ENCODE results near the gene NDUFB6. TPM values are rescaled to one million over a fixed set of nuclear protein-coding genes. Genes with fewer than 3 reads are reported as not detected.
"Not testable (repeated sequence)": the region's sequence is repeated elsewhere in the genome, so short reads cannot be mapped to it uniquely, and the experiment has no call there.

NDUFB6 gene
- total and polyA plus RNA-seq, 7 donors = 59.6 to 90.8 (median 75.4) TPM

- Histone ChIP-seq H3K9me3 (no peaks in the 10 kb centered on the region), H3K36me3 (ENCODE audit: insufficient read depth in 1 of 2, low read depth in 1 of 2) (peaks cover 0 to 9% of the 10 kb centered on the region in 2 donors), H3K4me3 (peak within 1 kb of the TSS; percentile 87), H3K27me3 (ENCODE audit: insufficient read depth in 3 of 3, low read length in 2 of 3) (no peaks in the 10 kb centered on the region), H3K4me1 (peaks cover 23% of the 10 kb centered on the region), H3K27ac (peak within 1 kb of the TSS; percentile 95)
- intact Hi-C loops (cut with DNase I) = loop anchor here in 1 of 2 donors (2.0 kb wide), 1 partner anchor 18 kb away; no protein-coding TSS in a partner anchor
- peak; percentile 92 to 95 for DNase-seq
- ATAC-seq = peak; percentile 96 to 97 (median 96)
- no peak for TF ChIP-seq CTCF (IDR thresholded peaks at IDR 0.05)
- WGBS, 3 donors = 0% methylated on average over 46 of the region's 46 CpGs
These were observed 20.6 kb downstream of the NDUFB6 start, which contains the start of the genes SMIM27 and TOPORS for GRCh38 chr9:32552172-32552872. SMIM27 (plus strand) TSS chr9:32552327; CDS start chr9:32552435, 108 bp downstream. TOPORS (minus strand) TSS chr9:32552586; CDS start chr9:32552436, 150 bp downstream.

- no peak for TF ChIP-seq CTCF (IDR thresholded peaks at IDR 0.05)
- Histone ChIP-seq H3K36me3 (ENCODE audit: insufficient read depth in 1 of 2, low read depth in 1 of 2) (peaks cover 0 to 18% of the 10 kb centered on the region in 2 donors), H3K4me3 (peak overlapping the region; percentile 87), H3K9me3 (no peaks in the 10 kb centered on the region), H3K27ac (peak overlapping the region; percentile 95), H3K27me3 (ENCODE audit: insufficient read depth in 3 of 3, low read length in 2 of 3) (no peaks in the 10 kb centered on the region), H3K4me1 (peaks cover 23% of the 10 kb centered on the region)
- intact Hi-C loops (cut with DNase I) = loop anchor here in 1 of 2 donors (2.0 kb wide), 1 partner anchor 19 kb away; no protein-coding TSS in a partner anchor
- ATAC-seq (peak; percentile 11 to 40 (median 30)), DNase-seq (peak in 1 of 2 donors; percentile 18)
- WGBS, 3 donors = 0 to 1% (median 0%) methylated on average over 36 of the region's 36 CpGs
These were observed 21.5 kb downstream of the NDUFB6 start for GRCh38 chr9:32551276-32552051.

- peaks cover 23% of the 10 kb centered on the region for H3K4me1 ChIP-seq
- peak overlapping the region; percentile 87 for H3K4me3 ChIP-seq
- no peaks in the 10 kb centered on the region for H3K27me3 ChIP-seq (ENCODE audit: insufficient read depth in 3 of 3, low read length in 2 of 3)
- DNase-seq (peak; percentile 91 to 95), ATAC-seq (peak; percentile 76 to 88 (median 84))
- WGBS, 3 donors = 0 to 1% (median 0%) methylated on average over 63 to 75 of the region's 75 CpGs
- intact Hi-C loops (cut with DNase I) = no loop called here
- H3K27ac ChIP-seq = peak overlapping the region; percentile 95
- TF ChIP-seq CTCF (IDR thresholded peaks at IDR 0.05) = no peak
- peaks cover 0 to 18% of the 10 kb centered on the region in 2 donors for H3K36me3 ChIP-seq (ENCODE audit: insufficient read depth in 1 of 2, low read depth in 1 of 2)
- no peaks in the 10 kb centered on the region for H3K9me3 ChIP-seq
These were observed 22.2 kb downstream of the NDUFB6 start for GRCh38 chr9:32550562-32551275.

GRCh38 chr9:32550150-32550561 is 22.8 kb downstream of the NDUFB6 start:
- WGBS, 3 donors = 2 to 5% (median 3%) methylated on average over 10 of the region's 10 CpGs
- Histone ChIP-seq H3K36me3 (ENCODE audit: insufficient read depth in 1 of 2, low read depth in 1 of 2) (peaks cover 0 to 18% of the 10 kb centered on the region in 2 donors), H3K27me3 (ENCODE audit: insufficient read depth in 3 of 3, low read length in 2 of 3) (no peaks in the 10 kb centered on the region), H3K27ac (peak overlapping the region; percentile 95), H3K9me3 (no peaks in the 10 kb centered on the region), H3K4me1 (peaks cover 23% of the 10 kb centered on the region), H3K4me3 (peak overlapping the region; percentile 87)
- DNase-seq (no peak), ATAC-seq (no peak)
- intact Hi-C loops (cut with DNase I) = no loop called here
- no peak for TF ChIP-seq CTCF (IDR thresholded peaks at IDR 0.05)

- intact Hi-C loops (cut with DNase I); H3K9me3 ChIP-seq; DNase-seq; H3K4me3 ChIP-seq; ATAC-seq; H3K27me3 ChIP-seq (ENCODE audit: insufficient read depth in 3 of 3, low read length in 2 of 3); H3K27ac ChIP-seq: not testable (repeated sequence)
- WGBS, 3 donors = 98% methylated on average over 20 of the region's 20 CpGs
- peaks cover 20% of the 10 kb centered on the region for H3K4me1 ChIP-seq
- H3K36me3 ChIP-seq (ENCODE audit: insufficient read depth in 1 of 2, low read depth in 1 of 2) = peaks cover 0 to 27% of the 10 kb centered on the region in 2 donors
These were observed 24.7 kb downstream of the NDUFB6 start for GRCh38 chr9:32548213-32548612.

Measured in psoas muscle (tissue), 8 donors.